Measurements from ENCODE around the gene LAT.
"Not testable (repeated sequence)": the region's sequence is repeated elsewhere in the genome, so short reads cannot be mapped to it uniquely, and the experiment has no call there.

LAT gene

DNA sequence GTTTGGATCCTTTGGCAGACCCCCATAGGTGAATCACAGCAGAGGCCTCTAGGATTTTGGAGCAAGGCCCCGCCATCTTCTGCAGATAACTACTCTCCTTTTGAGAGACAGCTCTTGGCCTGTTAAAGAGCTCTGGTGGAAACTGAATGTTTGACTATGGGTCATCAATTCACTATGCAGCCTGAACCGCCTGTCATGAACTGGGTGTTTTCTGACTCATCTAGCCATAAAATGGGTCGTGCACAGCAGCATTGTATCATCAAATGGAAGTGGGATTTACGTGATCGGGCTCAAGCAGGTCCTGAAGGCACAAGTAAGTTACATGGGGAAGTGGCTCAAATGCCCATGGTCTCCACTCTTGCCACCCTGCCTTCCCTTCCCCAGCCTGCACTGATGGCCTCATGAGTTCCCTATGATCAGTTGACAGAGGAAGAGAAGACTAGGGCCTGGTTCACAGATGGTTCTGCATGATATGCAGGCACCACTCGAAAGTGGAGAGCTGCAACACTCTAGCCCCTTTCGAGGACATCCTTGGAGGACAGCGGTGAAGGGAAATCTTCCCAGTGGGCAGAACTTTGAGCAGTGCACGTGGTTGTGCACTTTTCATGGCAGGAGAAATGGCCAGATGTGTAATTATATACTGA, 19.8 kb downstream of the LAT start:
- not testable (repeated sequence) for H3K27ac ChIP-seq
- peak; percentile 8 for DNase-seq (ENCODE audit: low read depth, low spot score)

DNA sequence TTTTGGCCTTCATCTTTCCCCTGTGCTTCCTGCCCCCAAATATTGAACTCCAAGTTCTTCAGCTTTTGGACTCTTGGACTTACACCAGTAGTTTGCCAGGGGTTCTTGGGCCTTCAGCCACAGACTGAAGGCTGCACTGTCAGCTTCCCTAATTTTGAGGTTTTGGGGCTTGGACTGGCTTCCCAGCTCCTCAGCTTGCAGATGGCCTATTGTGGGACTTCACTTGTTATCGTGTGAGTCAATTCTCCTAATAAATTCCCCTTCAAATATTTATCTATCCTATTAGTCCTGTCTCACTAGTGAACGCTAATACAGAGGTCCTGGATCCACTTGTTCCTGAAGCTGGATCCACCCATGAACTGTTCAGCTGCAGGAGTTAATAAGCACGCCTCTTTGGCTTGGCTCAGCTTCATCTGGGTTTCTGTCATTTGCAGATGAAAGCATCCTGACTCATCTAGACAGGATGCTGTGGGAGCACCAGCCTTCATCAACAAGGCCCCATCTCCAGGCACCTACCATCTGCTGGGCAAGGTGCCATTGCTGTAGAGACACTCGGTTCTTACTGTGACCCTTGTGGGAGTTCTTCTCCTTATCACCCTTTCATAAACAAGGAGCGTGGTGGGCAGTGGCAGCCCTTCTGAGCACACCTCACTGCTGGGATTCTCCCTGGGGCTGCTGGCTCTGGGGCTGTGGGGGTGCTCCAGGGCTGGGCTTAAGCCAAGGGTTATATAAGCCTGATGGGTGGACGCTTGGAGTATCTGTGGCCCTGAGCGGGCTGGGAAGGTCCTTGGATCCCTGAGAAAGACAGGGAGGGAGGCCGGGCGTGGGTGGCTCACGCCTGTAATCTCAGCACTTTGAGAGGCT, 23.1 kb downstream of the LAT start:
- no peak overlapping the region for H3K27ac ChIP-seq
- no peak for DNase-seq (ENCODE audit: low read depth, low spot score)

DNA sequence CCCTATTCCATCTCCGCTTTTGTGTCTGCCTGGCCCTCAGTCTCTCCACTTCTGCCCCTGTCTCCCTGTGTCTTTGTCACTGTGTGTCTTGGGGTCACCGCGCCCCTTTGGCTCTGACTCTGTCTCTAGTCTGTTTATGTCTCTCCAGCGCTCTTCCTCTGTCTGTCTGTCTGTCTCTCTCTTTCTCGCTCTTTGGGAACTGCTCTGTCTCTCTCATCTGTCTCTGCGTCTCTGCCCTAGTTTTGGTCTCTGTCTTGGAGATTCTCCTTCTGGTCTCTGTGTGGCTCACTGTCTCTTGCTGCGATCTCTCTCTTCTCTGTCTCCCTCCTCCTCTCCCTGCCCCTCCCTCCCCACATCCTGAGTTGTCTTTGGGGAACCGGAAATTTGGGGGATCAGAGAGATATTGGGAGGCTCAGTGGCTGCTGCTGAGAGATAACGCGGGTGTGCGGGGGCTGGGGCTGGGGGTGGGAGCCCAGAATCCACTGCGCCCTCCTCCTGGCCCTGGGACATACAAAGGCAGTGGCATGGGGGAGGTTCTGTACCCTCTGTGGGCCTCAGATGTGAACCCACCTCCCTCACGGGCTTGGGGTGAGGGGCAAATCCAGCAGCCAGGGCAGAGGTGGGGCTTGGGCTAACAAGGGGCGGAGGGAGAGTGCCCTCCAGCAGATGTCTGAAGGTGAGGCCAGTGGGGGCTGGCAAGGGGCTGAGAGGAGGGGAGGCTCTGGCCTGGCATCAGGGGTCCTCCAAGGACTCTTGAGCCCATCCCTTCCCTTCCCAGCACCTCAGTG, 24.4 kb downstream of the LAT start:
- no peak overlapping the region for H3K27ac ChIP-seq
- no peak for DNase-seq (ENCODE audit: low read depth, low spot score)

DNA sequence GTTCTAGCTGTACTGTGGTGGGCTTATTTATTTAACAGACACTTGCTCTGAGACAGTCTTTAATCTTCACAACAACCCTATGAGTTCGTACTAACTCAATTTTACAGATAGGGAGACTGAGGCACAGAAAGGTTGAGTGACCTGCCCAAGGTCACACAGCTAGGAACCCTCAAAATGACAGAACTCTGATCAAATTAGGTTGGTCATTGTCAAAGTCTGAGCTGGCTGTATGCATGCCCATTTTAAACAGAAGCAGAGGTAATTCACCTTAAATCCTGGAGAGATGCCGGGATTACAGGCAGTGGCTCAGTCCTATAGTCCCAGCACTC, 24.9 kb downstream of the LAT start:
- no peak overlapping the region for H3K27ac ChIP-seq
- no peak for DNase-seq (ENCODE audit: low read depth, low spot score)

DNA sequence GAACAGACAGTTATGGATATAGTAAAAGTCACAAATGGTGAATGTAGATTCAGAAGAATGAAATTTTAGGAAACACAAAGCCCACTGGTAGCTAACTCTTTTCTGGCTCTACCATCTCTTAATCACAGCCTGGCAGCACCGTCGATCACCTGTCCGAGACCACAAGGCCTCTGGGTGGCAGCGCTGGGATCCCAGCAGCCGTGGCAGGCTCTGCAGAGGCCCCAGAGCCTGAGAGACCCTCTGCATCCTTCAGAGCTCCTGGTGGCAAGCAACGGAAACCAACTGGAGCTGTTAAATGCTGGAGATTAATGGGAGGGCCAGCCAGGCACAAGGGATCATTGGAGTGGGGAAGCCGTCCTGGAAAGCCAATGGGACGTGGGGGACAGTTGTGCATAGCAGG, 26.3 kb downstream of the LAT start:
- DNase-seq (ENCODE audit: low read depth, low spot score), result no peak
- H3K27ac ChIP-seq, result no peak overlapping the region

DNA sequence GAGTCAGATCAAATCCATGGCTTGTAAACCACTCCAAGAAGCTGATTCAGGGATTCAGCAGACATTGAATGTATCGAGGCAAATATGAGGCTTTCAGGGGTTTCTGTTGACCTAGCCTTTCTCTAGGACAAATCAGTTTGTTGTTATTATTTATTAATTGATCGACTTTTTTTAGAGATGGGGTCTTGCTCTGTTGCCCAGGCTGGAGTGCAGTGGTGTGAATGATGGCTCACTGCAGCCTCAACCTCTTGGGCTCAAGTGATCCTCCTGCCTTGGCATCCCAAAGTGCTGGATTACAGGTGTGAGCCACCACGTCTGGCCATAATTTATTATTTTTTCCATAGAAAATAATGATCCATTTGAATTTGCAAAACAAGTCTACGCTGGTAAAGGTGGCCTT, 27.0 kb downstream of the LAT start:
- no peak overlapping the region for H3K27ac ChIP-seq
- DNase-seq (ENCODE audit: low read depth, low spot score), result no peak

DNA sequence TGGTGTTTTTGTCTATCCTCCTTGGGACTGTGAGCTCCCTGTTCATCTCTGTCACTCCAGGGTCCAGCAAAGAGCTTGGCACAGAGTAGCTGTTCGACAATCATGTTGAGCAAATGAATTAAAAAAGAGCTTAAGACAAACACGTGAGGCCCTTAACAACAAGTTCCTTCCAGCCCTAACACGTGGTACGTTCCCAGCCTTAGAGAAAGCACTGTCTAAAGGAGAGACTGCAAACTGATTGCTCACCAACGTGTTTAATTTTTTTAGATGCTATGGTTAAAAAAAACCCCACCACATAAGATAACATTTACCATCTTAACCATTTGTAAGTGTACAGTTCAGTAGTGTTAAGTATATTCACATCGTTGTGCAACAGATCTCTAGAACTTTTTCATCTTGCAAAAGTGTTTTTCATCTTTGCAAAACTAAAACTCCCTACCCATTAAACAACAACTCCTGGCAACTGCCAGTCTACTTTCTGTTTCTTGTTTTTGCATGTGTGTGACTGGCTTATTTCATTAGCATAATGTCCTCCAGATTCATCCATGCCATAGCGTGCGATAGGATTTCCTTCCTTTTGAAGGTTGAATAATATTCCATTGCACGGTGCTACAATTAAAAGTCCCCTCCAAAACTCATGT, 28.2 kb downstream of the LAT start:
- no peak for DNase-seq (ENCODE audit: low read depth, low spot score)
- H3K27ac ChIP-seq, result no peak overlapping the region

DNA sequence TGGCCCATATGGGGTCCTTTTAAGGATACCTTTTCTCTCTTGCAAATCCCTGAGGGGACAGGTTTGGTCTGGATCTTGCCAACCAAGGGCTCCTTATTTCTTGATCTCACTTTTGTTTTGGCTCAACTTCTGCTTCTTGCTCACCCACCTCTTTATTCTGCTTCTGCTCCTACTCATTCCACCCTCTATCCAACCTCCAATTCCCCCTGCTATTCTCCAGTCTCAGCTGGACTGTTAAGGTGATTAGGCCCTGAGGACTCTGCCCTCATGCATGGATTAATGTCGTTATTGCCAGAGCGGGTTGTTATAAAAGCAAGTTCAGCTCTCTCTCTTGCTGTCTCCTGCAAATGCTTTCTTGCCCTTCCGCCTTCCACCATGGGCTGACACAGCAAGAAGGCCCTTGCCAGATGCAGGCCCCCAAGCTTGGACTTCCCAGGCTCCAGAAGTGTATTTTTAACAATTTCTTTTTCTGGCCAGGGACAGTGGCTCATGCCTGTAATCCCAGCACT, 29.8 kb downstream of the LAT start:
- no peak overlapping the region for H3K27ac ChIP-seq
- no peak for DNase-seq (ENCODE audit: low read depth, low spot score)

DNA sequence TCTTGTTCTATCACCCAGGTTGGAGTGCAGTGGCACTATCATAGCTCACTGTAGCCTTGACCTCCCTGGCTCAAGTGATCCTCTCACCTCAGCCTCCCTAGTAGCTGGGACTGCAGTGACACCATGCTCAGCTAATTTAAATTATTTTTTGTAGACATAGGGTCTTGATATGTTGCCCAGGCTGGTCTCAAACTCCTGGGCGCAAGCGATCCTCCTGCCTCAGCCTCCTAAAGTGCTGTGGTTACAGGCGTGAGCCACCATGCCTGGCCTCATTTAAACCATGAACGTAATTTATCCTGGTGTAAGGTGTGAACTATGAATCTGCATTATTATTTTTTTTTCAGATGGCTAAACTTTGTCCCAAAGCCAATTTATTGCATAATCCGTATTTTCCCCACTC, 37.3 kb downstream of the LAT start:
- H3K27ac ChIP-seq, result no peak overlapping the region
- DNase-seq (ENCODE audit: low read depth, low spot score), result no peak

DNA sequence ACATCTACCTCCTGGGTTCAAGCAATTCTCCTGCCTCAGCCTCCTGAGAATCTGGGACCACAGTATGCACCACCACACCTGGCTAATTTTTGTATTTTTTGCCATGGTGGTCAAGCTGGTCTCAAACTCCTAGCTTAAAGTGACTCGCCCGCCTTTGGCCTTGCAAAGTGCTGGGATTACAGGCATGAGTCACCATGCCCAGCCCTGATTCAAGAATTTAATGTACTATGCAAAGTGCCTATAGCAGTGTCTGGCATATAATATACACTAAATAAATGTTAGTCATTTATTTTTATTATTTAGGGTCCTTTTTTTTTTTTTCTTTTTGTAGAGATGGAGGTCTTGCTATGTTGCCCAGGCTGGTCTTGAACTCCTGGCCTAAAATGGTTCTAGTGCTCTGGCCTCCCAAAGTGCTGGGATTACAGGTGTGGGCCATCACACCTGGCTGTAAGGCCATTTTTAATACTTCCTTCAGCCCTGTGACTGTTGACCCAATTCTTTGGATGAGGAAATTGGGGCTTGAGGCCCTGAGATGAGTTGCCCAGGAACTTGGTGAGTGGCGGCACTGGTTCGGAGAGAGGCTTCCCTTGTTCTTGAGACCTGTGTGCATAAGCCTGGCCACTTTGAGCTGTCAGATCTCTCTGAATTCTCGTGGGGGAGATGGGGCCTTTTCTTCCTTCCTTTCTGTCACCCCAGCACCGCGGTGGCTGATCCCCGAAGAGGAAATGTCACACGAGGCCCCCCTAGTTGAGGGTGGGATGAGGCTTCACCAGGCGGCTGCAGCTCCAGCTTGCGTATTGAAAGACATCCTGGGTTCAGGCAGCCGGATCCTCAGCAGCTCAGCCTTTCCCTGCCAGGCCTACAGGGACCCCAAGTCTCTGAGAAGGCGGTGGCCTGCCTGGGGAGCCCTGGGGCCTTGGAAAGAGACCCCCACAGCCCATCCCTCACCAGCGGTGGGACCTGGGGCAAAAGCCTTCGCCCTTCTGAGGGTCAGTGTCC, 38.7 kb downstream of the LAT start:
- no peak for DNase-seq (ENCODE audit: low read depth, low spot score)
- H3K27ac ChIP-seq, result no peak overlapping the region

DNA sequence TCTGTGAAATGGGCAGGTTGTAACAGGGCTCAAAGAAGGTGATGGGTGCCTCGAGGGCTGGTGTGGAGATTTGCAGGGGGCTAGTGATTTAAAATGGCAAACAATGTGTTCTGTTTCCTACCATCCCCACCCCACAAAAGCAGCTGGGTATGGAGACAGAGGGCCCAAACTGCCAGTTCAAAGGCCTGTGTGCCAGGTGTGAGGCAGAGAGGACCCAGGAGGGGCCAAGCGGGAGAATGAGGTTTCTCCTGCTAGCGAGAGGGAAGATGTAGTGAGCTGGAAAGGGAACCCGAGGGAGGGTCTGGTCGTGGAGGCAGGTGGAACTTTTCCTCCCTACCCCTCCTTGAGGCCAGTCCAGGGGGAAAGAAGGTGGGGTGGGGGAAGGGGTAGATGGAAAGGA, 39.4 kb downstream of the LAT start:
- no peak for DNase-seq (ENCODE audit: low read depth, low spot score)
- H3K27ac ChIP-seq, result no peak overlapping the region

DNA sequence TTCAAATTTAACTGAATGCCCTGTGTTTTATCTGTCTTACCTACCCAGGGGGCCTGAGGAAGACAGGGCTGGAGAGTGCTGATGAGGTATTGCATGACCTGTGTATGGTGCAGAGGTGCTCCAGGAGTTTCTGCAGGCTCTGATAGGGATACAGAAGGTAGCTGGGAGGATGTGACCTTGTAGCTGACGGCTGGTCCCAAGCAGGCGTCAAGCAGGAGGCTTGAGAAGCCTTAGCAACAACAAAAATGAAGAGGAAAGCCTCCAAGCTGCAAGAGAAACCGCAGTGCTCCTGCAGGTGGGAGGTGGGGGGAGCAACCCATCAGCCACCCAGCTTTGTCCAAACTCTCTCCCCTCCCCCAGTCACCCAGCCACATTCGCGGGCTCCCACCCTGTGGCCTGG, 40.4 kb downstream of the LAT start:
- no peak for DNase-seq (ENCODE audit: low read depth, low spot score)
- H3K27ac ChIP-seq, result no peak overlapping the region

DNA sequence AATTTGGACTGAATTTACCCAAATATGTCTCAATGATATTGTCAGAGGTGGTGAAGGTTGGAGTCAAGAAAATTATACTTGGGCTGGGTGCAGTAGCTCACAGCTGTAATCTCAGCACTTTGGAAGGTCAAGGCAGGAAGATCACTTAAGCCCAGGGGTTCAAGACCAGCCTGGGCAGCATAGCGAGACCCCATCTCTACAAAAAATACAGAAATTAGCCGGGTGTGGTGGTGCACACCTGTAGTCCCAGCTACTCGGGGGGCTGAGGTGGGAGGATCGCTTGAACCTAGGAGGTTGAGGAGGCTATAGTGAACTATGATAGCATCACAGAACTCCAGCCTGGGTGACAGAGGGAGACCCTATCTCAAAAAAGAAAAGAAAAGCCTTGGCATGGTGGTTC, 40.9 kb downstream of the LAT start:
- no peak for DNase-seq (ENCODE audit: low read depth, low spot score)
- no peak overlapping the region for H3K27ac ChIP-seq

DNA sequence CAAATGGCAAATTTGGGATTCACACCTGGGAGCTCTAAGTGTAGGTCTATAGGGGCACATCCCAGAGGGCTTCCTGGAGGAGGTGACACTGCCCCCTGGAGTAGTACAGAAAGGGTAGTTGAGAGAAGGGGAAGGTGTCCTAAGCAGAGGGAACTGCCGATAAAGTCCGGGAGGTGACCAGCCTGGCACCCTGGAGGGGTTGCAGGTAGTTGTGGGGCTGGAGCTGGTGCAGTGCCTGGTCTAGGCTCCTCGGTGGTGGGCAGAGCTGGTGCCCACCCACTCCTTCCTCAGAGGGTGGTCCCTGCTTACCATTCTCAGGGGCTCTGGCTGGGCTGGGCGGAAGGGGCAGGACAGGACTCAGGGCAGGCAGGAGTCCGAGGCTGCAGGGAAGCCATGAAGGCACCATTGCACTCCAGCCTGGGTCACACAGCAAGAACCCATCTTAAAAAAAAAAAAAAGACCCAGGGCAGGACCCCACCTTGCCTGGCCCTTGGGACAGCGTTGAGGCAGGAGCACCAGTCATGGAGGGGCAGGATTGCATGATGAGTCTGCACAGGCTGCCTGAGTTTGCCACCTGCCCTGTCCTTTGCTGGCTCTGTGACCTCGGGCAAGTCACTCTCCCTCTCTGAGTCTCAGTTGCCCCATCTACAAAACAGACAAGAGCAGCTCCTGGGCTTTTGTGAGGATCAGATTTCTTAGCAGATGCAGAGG, 43.8 kb downstream of the LAT start:
- DNase-seq (ENCODE audit: low read depth, low spot score), result no peak
- no peak overlapping the region for H3K27ac ChIP-seq

DNA sequence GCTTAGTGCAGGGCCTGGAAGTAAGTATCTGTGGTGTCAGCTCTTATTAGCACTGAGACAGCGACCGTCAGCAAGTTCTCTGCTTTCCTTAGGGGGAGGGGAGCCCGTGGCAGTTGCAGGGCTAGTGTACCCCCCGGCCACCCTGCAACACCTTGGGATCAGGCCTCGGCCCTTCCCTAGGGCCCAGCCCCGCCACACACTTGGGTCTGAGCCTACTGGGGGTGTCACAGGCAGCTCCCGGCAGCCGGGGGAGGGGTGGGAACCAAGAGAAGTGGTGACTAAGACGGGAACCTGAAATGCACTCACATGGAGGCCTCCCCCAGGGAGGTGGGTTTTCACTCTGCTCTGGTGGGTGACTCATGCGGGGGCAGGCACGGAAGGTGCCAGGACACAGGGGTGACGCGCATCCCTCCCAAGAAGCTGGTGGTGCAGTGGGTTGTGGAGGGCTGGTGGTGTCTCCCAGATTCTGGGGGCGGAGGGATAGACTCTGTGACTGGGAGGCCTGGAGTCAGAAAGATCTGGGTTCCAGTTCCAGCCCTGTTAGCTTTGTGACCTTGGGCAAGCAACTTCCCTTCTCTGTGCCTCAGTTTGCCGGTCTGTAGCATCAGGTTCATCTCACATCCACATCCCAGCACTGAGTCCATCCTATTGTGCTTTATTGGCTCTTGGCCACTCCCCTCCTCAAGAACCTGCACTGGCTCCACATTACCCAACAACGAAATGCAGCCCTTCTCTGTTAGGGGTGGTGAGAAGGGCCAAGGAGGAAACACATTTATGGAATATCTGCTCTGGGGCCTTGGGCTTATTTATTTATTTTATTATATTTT, 44.5 kb downstream of the LAT start:
- peak; percentile 53 for DNase-seq (ENCODE audit: low read depth, low spot score)
- no peak overlapping the region for H3K27ac ChIP-seq

DNA sequence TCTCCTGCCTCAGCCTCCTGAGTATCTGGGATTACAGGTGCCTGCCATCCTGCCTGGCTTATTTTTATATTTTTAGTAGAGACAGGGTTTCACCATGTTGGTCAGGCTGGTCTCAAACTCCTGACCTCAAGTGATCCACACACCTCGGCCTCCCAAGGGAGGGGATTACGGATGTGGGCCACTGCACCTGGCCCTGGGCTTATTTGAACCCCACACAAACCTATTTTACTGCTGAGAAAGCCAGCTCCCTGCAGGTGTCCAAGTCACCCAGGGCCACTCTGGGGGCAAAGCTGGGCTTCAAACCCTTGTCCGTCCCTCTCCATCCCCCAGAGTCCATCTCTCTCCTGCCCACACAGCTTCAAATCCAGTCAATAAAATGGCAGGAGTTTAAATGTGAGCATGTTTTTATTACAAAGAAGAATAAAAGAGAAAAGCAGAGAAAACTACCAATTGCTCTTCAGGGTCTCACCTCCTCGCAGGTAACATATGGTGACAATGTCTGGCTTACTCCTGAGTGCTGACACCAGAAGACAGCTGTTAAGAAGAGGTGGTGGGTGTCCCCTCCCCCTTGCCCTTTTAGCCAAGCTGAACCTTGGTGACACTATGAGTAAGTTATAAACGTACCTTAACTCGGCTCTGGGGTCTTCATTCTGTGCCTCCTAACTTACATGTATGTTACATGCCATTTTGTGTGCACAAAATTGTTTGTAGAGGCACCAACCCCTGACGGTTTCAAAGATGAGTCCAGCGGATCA, 45.4 kb downstream of the LAT start:
- no peak overlapping the region for H3K27ac ChIP-seq
- no peak for DNase-seq (ENCODE audit: low read depth, low spot score)

Data from epithelial cell of prostate (primary cell).